SK-N-SH treated with all-trans-retinoic acid at 6 μM for 48 hours (cell line): ENCODE measurements around the gene DTNA.

ENCODE experiments used
- ATAC-seq: fragments of 200-7000 bp; cut with Tn5 transposase; 3 replicates; pipeline ENCODE4 v1.9.1; 2020; ENCODE audit warnings: mild to moderate bottlenecking, moderate library complexity
- ARNTL ChIP-seq: fragments of 450-650 bp; formaldehyde crosslinking; IDR thresholded peaks from 2 replicates; pipeline ENCODE4 v1.5.0; 2020; ENCODE audit warnings: low read depth, mild to moderate bottlenecking, moderate library complexity, borderline replicate concordance
- BACH2 ChIP-seq: fragments of 250-450 bp; sonication (Bioruptor Pico); IDR thresholded peaks from 2 replicates; pipeline ENCODE4 v1.9.0; 2021; ENCODE audit warnings: mild to moderate bottlenecking, borderline replicate concordance
- CREB5 ChIP-seq: fragments of 250-450 bp; sonication (Bioruptor Pico); IDR thresholded peaks from 2 replicates; pipeline ENCODE4 v1.5.1; 2020; ENCODE audit warnings: low read depth, mild to moderate bottlenecking, moderate library complexity
- CSDC2 ChIP-seq: fragments of 250-450 bp; sonication (Bioruptor Pico); IDR thresholded peaks from 2 replicates; pipeline ENCODE4 v1.5.0; 2020; ENCODE audit warnings: mild to moderate bottlenecking, moderate library complexity
- ESRRG ChIP-seq: fragments of 250-450 bp; sonication (Bioruptor Pico); IDR thresholded peaks from 2 replicates; pipeline ENCODE4 v1.6.1; 2021; ENCODE audit warnings: mild to moderate bottlenecking
- GLIS3 ChIP-seq: fragments of 250-450 bp; sonication (Bioruptor Pico); IDR thresholded peaks from 2 replicates; pipeline ENCODE4 v1.5.0; 2020; ENCODE audit warnings: mild to moderate bottlenecking, moderate library complexity
- OSR1 ChIP-seq: fragments of 250-450 bp; sonication (Bioruptor Pico); IDR thresholded peaks from 2 replicates; pipeline ENCODE4 v1.8.0; 2022; ENCODE audit warnings: moderate library complexity, mild to moderate bottlenecking, inconsistent platforms
- PATZ1 ChIP-seq: fragments of 250-450 bp; sonication (Bioruptor Pico); IDR thresholded peaks from 2 replicates; pipeline ENCODE4 v1.8.0; 2020; ENCODE audit warnings: mild to moderate bottlenecking, moderate library complexity, borderline replicate concordance
- PPARA ChIP-seq: fragments of 250-450 bp; sonication (Bioruptor Pico); IDR thresholded peaks from 2 replicates; pipeline ENCODE4 v1.5.0; 2020; ENCODE audit warnings: mild to moderate bottlenecking, borderline replicate concordance
- RARB ChIP-seq: fragments of 250-450 bp; sonication (Bioruptor Pico); IDR thresholded peaks from 2 replicates; pipeline ENCODE4 v1.8.0; 2021; ENCODE audit warnings: mild to moderate bottlenecking, moderate library complexity
- SNAI2 ChIP-seq: fragments of 250-450 bp; sonication (Bioruptor Pico); IDR thresholded peaks from 2 replicates; pipeline ENCODE4 v1.5.0; 2020; ENCODE audit warnings: mild to moderate bottlenecking, moderate library complexity
- TCF4 ChIP-seq: fragments of 250-450 bp; sonication (Bioruptor Pico); IDR thresholded peaks from 2 replicates; pipeline ENCODE4 v1.8.0; 2021; ENCODE audit warnings: mild to moderate bottlenecking, moderate library complexity, borderline replicate concordance
- TOX ChIP-seq: fragments of 250-450 bp; sonication (Bioruptor Pico); IDR thresholded peaks from 2 replicates; pipeline ENCODE4 v1.8.0; 2021; ENCODE audit warnings: mild to moderate bottlenecking, moderate library complexity, borderline replicate concordance
- TSHZ2 ChIP-seq: fragments of 250-450 bp; sonication (Bioruptor Pico); IDR thresholded peaks from 2 replicates; pipeline ENCODE4 v1.5.0; 2020; ENCODE audit warnings: mild to moderate bottlenecking, moderate library complexity
- ZC3H10 ChIP-seq: fragments of 250-450 bp; sonication (Bioruptor Pico); IDR thresholded peaks from 2 replicates; pipeline ENCODE4 v1.5.1; 2021; ENCODE audit warnings: mild to moderate bottlenecking, moderate library complexity
- ZFP3 ChIP-seq: fragments of 250-450 bp; sonication (Bioruptor Pico); IDR thresholded peaks from 2 replicates; pipeline ENCODE4 v1.5.0; 2020; ENCODE audit warnings: mild to moderate bottlenecking, moderate library complexity
- ZFP30 ChIP-seq: fragments of 450-650 bp; formaldehyde crosslinking; IDR thresholded peaks from 2 replicates; pipeline ENCODE4 v1.5.0; 2022; ENCODE audit warnings: mild to moderate bottlenecking, moderate library complexity
- ZNF565 ChIP-seq: fragments of 450-650 bp; formaldehyde crosslinking; conservative IDR thresholded peaks from 2 replicates; pipeline ENCODE4 v1.5.0; 2020; ENCODE audit warnings: low read depth, mild to moderate bottlenecking, moderate library complexity
- ZNF70 ChIP-seq: fragments of 450-650 bp; formaldehyde crosslinking; IDR thresholded peaks from 2 replicates; pipeline ENCODE4 v1.5.0; 2020; ENCODE audit warnings: mild to moderate bottlenecking, moderate library complexity
- ZNF8 ChIP-seq: fragments of 450-650 bp; formaldehyde crosslinking; IDR thresholded peaks from 2 replicates; pipeline ENCODE4 v1.5.0; 2020; ENCODE audit warnings: mild to moderate bottlenecking, moderate library complexity
- TF ChIP-seq, protein P1 (sequence below): fragments of 250-450 bp; sonication (Bioruptor Pico); IDR thresholded peaks from 2 replicates; pipeline ENCODE4 v1.8.0; 2021; ENCODE audit warnings: low read depth, mild to moderate bottlenecking, moderate library complexity, borderline replicate concordance
- TF ChIP-seq, protein P2 (sequence below): fragments of 250-450 bp; sonication (Bioruptor Pico); IDR thresholded peaks from 2 replicates; pipeline ENCODE4 v1.5.1; 2021; ENCODE audit warnings: mild to moderate bottlenecking, moderate library complexity

DTNA gene

GRCh38 chr18:34840256-34840826 is 130.2 kb downstream of the DTNA start:
- no peak for ATAC-seq

GRCh38 chr18:34841891-34842290 is 131.8 kb downstream of the DTNA start:
- TF ChIP-seq ZNF70 (CRISPR knock-in tag) (no peak), CREB5 (CRISPR knock-in tag) (no peak), ESRRG (CRISPR knock-in tag) (no peak), OSR1 (CRISPR knock-in tag) (no peak), ZC3H10 (CRISPR knock-in tag) (no peak), TCF4 (CRISPR knock-in tag) (no peak), PPARA (CRISPR knock-in tag) (no peak), GLIS3 (CRISPR knock-in tag) (no peak), ARNTL (CRISPR knock-in tag) (no peak), PATZ1 (CRISPR knock-in tag) (no peak), ZNF8 (CRISPR knock-in tag) (no peak), ZFP30 (CRISPR knock-in tag) (no peak), ZFP3 (no peak), BACH2 (CRISPR knock-in tag) (no peak), TOX (CRISPR knock-in tag) (no peak), CSDC2 (no peak), RARB (CRISPR knock-in tag) (no peak), SNAI2 (CRISPR knock-in tag) (no peak), ZNF565 (CRISPR knock-in tag) (no peak)
- TF ChIP-seq, protein P1, sequence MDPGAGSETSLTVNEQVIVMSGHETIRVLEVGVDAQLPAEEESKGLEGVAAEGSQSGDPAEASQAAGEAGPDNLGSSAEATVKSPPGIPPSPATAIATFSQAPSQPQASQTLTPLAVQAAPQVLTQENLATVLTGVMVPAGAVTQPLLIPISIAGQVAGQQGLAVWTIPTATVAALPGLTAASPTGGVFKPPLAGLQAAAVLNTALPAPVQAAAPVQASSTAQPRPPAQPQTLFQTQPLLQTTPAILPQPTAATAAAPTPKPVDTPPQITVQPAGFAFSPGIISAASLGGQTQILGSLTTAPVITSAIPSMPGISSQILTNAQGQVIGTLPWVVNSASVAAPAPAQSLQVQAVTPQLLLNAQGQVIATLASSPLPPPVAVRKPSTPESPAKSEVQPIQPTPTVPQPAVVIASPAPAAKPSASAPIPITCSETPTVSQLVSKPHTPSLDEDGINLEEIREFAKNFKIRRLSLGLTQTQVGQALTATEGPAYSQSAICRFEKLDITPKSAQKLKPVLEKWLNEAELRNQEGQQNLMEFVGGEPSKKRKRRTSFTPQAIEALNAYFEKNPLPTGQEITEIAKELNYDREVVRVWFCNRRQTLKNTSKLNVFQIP = no peak
- ATAC-seq = no peak

More at GRCh38 chr18:34840256-34840826, 130.2 kb downstream of the DTNA start:
- no peak for TF ChIP-seq BACH2 (CRISPR knock-in tag)
- no peak for TF ChIP-seq ESRRG (CRISPR knock-in tag)
- no peak for TF ChIP-seq TOX (CRISPR knock-in tag)
- TF ChIP-seq OSR1 (CRISPR knock-in tag) = no peak
- TF ChIP-seq, protein P2, sequence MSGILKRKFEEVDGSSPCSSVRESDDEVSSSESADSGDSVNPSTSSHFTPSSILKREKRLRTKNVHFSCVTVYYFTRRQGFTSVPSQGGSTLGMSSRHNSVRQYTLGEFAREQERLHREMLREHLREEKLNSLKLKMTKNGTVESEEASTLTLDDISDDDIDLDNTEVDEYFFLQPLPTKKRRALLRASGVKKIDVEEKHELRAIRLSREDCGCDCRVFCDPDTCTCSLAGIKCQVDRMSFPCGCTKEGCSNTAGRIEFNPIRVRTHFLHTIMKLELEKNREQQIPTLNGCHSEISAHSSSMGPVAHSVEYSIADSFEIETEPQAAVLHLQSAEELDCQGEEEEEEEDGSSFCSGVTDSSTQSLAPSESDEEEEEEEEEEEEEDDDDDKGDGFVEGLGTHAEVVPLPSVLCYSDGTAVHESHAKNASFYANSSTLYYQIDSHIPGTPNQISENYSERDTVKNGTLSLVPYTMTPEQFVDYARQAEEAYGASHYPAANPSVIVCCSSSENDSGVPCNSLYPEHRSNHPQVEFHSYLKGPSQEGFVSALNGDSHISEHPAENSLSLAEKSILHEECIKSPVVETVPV = no peak
- TF ChIP-seq SNAI2 (CRISPR knock-in tag) = no peak
- TF ChIP-seq ZNF565 (CRISPR knock-in tag) = no peak
- no peak for TF ChIP-seq TSHZ2
- TF ChIP-seq RARB (CRISPR knock-in tag) = no peak
- no peak for TF ChIP-seq ZFP30 (CRISPR knock-in tag)
- no peak for TF ChIP-seq PATZ1 (CRISPR knock-in tag)
- TF ChIP-seq, all 23 proteins: peak for 0
